RPMI8226 (cell line): ENCODE measurements around the gene ZNF692.
"Not testable (repeated sequence)": the region's sequence is repeated elsewhere in the genome, so short reads cannot be mapped to it uniquely, and the experiment has no call there.

Experiments used
- DNase-seq: peaks from one replicate; pipeline ENCODE4 v3.0.0-alpha.2; 2015

Gene ZNF692

DNA sequence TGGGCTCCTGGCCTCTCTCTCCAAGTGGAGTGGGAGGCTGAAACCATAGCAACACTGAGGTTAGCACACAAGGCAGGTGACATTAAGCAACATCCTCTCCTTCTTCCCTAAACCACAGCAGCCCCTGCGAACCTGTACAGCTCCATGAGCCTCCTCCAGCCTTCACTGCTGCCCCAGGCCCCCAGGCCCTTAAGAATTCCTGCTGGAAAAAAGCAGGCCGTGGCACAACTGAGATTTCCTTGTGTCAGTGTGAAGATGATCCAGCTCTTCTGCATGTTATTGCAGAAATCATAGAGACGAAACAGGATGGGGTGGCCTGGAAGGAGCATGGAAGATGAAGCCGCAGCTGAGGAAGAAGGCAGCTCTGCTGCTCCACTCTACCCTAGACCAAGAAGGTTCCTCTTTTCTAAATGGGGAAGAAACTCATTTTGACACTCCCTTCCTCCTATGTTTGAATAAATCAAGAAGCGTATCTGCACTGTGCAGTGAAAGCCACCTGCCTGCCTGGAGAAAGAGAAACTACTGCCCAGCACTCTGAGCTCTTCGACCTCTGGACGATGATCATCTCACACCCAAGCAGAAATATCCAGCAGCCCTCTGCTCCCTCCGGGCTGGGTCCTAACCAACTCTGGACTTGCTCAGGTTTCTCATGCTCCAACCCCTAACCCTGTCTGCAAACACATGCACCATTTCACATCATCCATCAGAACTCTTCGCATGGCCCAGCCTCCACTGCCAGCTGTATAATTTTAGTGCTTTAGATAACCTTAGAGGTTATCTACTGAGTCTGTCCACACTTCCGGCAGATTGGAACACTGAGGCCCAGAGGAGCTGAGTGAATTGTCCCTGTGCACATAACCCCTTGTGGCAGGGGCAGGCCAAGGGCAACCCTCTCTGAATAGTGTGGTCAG is 53.9 kb downstream of the ZNF692 start:
- DNase-seq: peak; percentile 63

DNA sequence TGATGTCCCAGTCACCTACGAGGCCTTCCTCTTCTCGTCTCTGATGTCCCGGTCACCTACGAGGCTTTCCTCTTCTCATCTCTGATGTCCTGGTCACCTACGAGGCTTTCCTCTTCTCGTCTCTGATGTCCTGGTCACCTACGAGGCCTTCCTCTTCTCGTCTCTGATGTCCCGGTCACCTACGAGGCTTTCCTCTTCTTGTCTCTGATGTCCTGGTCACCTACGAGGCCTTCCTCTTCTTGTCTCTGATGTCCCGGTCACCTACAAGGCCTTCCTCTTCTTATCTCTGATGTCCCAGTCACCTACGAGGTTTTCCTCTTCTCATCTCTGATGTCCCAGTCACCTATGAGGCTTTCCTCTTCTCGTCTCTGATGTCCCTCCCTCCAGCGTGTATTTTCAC is 55.4 kb downstream of the ZNF692 start:
- DNase-seq: not testable (repeated sequence)

DNA sequence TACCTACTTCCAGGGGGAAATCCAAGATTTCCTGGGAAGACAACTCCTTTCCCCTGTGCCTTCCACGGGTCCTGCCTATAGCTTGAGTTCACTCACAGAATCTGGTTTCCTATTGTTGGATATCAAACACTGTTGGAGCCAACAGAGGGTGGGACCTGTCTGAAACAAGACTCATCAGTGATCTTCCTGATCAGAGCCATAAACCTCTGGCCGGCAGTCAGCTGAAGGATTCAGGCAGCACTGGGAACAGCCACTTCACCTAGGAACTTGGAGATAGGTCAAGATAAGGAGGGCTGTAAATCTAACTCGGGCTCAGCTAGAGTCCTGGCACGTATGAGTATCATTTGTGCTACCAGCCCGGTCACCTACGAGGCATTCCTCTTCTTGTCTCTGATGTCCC is 56.4 kb downstream of the ZNF692 start:
- no peak for DNase-seq

DNA sequence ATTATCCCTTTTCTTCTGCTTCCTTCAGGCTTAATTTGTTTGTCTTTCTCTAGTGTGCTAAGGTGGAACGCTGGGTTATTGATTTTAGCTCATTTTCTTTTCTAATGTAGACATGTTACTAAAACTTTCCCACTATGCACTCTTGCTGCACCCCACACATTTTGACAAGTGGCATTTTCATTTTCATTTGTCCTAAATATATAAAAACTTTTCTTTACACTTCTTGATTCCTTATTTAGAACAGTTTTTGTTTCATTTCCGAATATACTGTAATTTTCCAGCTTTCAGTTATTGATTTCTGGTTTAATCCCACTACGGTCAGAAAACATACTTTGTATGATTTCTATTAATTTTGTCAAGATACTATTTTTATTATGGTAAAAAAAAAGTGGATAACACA is 58.4 kb downstream of the ZNF692 start:
- no peak for DNase-seq
